ENCODE results near the gene NUP153. TPM values are rescaled to one million over a fixed set of nuclear protein-coding genes. Genes with fewer than 3 reads are reported as not detected.

The NUP153 gene
- polyA plus RNA-seq, 2 of the 4 experiments (the other 2 are of a cell fraction): 26.4 to 47.3 TPM

- Histone ChIP-seq H3K4me3 (no peak overlapping the region), H3K9me3 (no peaks in the 10 kb centered on the region), H3K4me1 (peaks cover 8% of the 10 kb centered on the region; the same call in 1 of the 3 replicates), H3K27ac (no peak overlapping the region), H3K4me2 (no peak overlapping the region)
- no peak for TF ChIP-seq RFX5 (IDR thresholded peaks at IDR 0.05)
- no peak for TF ChIP-seq PHF8 (IDR thresholded peaks at IDR 0.05; ENCODE audit: borderline replicate concordance, low read depth)
- no peak for TF ChIP-seq POLR2AphosphoS2 (conservative IDR thresholded peaks at IDR 0.05; ENCODE audit: low read length)
- no peak for TF ChIP-seq BHLHE40 (IDR thresholded peaks at IDR 0.05; ENCODE audit: low read depth, low read length)
- TF ChIP-seq ZC3H11A (IDR thresholded peaks at IDR 0.05): no peak
- TF ChIP-seq MAFK (IDR thresholded peaks at IDR 0.05; ENCODE audit: partially characterized antibody): no peak
- TF ChIP-seq JUN (IDR thresholded peaks at IDR 0.05): no peak
- no peak for TF ChIP-seq ELK1 (IDR thresholded peaks at IDR 0.05; ENCODE audit: low read depth, low read length)
- TF ChIP-seq, protein P1, sequence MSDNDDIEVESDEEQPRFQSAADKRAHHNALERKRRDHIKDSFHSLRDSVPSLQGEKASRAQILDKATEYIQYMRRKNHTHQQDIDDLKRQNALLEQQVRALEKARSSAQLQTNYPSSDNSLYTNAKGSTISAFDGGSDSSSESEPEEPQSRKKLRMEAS (IDR thresholded peaks at IDR 0.05): no peak
- no peak for TF ChIP-seq JUNB (IDR thresholded peaks at IDR 0.05)
- ChIA-PET CTCF (interaction anchor here (0.7 to 1.2 kb wide), 2 partner anchors 11 to 16 kb away, joined by 3 to 4 read pairs; no protein-coding TSS in a partner anchor), POLR2A (no interaction called here)
- FAIRE-seq (no peak), ATAC-seq (no peak), DNase-seq (ENCODE audit: low read depth in 1 of 2, low spot score in 1 of 2) (no peak)
- 94% methylated on average over 2 of the region's 3 CpGs for whole genome bisulfite sequencing (ENCODE audit: missing lambda C conversion rate)
Observed at GRCh38 chr6:17656644-17657043, 50.1 kb downstream of the NUP153 start.

DNA sequence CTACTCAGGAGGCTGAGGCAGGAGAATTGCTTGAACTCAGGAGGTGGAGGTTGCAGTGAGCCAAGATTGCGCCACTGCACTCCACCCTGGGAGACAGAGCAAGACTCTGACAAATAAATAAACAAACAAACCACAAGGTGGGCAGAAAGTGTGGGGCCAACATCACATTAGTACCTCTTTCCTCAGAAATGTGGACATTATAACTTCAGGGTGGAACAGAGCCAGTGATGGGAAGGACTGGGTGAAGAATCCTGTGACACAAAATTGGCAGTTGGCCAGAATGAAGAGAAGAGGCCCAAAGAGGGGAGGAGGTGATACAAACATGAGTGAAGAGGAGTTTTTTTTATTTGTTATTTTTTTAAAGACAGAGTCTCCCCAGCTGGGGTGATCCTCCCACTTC is 50.6 kb downstream of the NUP153 start:
- ChIA-PET POLR2A (no interaction called here), CTCF (interaction anchor here (1.2 kb wide), 1 partner anchor 16 kb away, joined by 4 read pairs; no protein-coding TSS in a partner anchor)
- DNase-seq (ENCODE audit: low read depth in 1 of 2, low spot score in 1 of 2) (peak in 1 of 2 experiments; percentile 5), ATAC-seq (0 out of 6 replicates have a peak, but pooled peaks of 1 of the 2 experiments have one; percentile 27), FAIRE-seq (no peak)
- Histone ChIP-seq H3K9me3 (no peaks in the 10 kb centered on the region), H3K27ac (no peak overlapping the region), H3K4me1 (peaks cover 8% of the 10 kb centered on the region; the same call in 1 of the 3 replicates), H3K4me2 (no peak overlapping the region), H3K4me3 (no peak overlapping the region)
- WGBS (ENCODE audit: missing lambda C conversion rate): 93% methylated on average over 1 of the region's 1 CpG
- TF ChIP-seq ZFP36 (IDR thresholded peaks at IDR 0.05; ENCODE audit: borderline replicate concordance, partially characterized antibody): no peak
- no peak for TF ChIP-seq NPAS2 (CRISPR knock-in tag; IDR thresholded peaks at IDR 0.05; ENCODE audit: borderline replicate concordance)
- TF ChIP-seq CHD4 (IDR thresholded peaks at IDR 0.05; ENCODE audit: borderline replicate concordance): no peak
- TF ChIP-seq CEBPB (IDR thresholded peaks at IDR 0.05): peak in 1 of 2 experiments; percentile 55; a peak in 1 of 4 replicates

DNA sequence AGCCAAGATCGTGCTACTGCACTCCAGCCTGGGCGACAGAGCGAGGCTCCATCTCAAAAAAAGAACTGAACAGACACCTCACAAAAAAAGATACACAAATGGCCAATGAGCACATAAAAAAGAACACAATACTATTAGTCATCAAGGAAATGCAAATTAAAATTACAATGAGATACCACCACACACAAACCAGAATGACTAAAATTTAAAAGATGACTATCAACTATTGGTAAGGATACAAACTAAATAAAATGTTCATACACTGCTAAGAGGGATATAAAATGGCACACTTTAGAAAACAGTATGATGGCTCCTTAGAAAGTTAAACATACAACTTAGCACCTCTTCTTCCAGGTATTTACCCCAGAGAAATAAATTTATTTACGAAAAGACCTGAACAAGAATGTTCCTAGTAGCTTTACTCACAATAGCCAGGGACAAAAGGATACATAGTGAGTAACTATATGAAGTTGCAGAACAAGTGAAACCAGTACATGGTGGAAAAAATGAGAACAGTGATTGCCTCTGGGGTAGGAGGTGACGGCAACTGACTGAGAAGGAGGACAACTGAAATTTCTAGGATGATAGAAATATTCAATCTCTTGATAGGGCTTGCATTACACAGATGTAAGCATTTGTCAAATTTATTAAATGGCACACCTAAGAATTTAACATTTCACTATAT is 53.4 kb downstream of the NUP153 start:
- peaks cover 8% of the 10 kb centered on the region; the same call in 1 of the 3 replicates for H3K4me1 ChIP-seq
- FAIRE-seq (no peak), ATAC-seq (no peak), DNase-seq (ENCODE audit: low read depth in 1 of 2, low spot score in 1 of 2) (no peak)
- H3K4me3 ChIP-seq: no peak overlapping the region
- WGBS (ENCODE audit: missing lambda C conversion rate): 79% methylated on average over 5 of the region's 5 CpGs
- no peak overlapping the region for H3K27ac ChIP-seq
- H3K4me2 ChIP-seq: no peak overlapping the region
- no peaks in the 10 kb centered on the region for H3K9me3 ChIP-seq
- ChIA-PET POLR2A (no interaction called here), CTCF (no interaction called here)
- TF ChIP-seq HOXB5 (CRISPR knock-in tag; IDR thresholded peaks at IDR 0.05): no peak
- TF ChIP-seq RFX5 (IDR thresholded peaks at IDR 0.05): no peak
- TF ChIP-seq, protein P2, sequence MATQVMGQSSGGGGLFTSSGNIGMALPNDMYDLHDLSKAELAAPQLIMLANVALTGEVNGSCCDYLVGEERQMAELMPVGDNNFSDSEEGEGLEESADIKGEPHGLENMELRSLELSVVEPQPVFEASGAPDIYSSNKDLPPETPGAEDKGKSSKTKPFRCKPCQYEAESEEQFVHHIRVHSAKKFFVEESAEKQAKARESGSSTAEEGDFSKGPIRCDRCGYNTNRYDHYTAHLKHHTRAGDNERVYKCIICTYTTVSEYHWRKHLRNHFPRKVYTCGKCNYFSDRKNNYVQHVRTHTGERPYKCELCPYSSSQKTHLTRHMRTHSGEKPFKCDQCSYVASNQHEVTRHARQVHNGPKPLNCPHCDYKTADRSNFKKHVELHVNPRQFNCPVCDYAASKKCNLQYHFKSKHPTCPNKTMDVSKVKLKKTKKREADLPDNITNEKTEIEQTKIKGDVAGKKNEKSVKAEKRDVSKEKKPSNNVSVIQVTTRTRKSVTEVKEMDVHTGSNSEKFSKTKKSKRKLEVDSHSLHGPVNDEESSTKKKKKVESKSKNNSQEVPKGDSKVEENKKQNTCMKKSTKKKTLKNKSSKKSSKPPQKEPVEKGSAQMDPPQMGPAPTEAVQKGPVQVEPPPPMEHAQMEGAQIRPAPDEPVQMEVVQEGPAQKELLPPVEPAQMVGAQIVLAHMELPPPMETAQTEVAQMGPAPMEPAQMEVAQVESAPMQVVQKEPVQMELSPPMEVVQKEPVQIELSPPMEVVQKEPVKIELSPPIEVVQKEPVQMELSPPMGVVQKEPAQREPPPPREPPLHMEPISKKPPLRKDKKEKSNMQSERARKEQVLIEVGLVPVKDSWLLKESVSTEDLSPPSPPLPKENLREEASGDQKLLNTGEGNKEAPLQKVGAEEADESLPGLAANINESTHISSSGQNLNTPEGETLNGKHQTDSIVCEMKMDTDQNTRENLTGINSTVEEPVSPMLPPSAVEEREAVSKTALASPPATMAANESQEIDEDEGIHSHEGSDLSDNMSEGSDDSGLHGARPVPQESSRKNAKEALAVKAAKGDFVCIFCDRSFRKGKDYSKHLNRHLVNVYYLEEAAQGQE (IDR thresholded peaks at IDR 0.05): no peak
- no peak for TF ChIP-seq HEYL (CRISPR knock-in tag; IDR thresholded peaks at IDR 0.05)
- TF ChIP-seq ZSCAN20 (CRISPR knock-in tag; IDR thresholded peaks at IDR 0.05): no peak
- TF ChIP-seq RAD21 (conservative IDR thresholded peaks at IDR 0.05 in 1 of 2, IDR thresholded peaks at IDR 0.05 in 1 of 2): no peak
- TF ChIP-seq MAZ (IDR thresholded peaks at IDR 0.05; ENCODE audit: borderline replicate concordance, low read depth, low read length): no peak
- TF ChIP-seq HDAC2 (IDR thresholded peaks at IDR 0.05): no peak
- TF ChIP-seq NPAS2 (CRISPR knock-in tag; IDR thresholded peaks at IDR 0.05; ENCODE audit: borderline replicate concordance): no peak
- no peak for TF ChIP-seq RCOR1 (IDR thresholded peaks at IDR 0.05; ENCODE audit: low read depth, low read length)
- TF ChIP-seq ESRRA (IDR thresholded peaks at IDR 0.05; ENCODE audit: borderline replicate concordance, low read length): no peak
- TF ChIP-seq FOSB (CRISPR knock-in tag; IDR thresholded peaks at IDR 0.05): no peak
- TF ChIP-seq ZNF302 (CRISPR knock-in tag; IDR thresholded peaks at IDR 0.05): no peak
- TF ChIP-seq HOXB13 (CRISPR knock-in tag; IDR thresholded peaks at IDR 0.05; ENCODE audit: low read depth): no peak
- no peak for TF ChIP-seq RARB (CRISPR knock-in tag; IDR thresholded peaks at IDR 0.05)
- no peak for TF ChIP-seq E2F6 (IDR thresholded peaks at IDR 0.05; ENCODE audit: borderline replicate concordance, low read depth)
